Psoas muscle (tissue), 8 donors: Measurements from ENCODE around the gene TUSC2. TPM values are rescaled to one million over a fixed set of nuclear protein-coding genes. Genes with fewer than 3 reads are reported as not detected.

Experiments used
- ATAC-seq, 4 donors: fragments of 200-7000 bp; cut with Tn5 transposase; one replicate each; pipeline ENCODE4 v1.9.1; 2020; ENCODE audit warnings: moderate library complexity in 3 of 4, mild to moderate bottlenecking in 2 of 4
- DNase-seq, 2 donors: peaks; one replicate each; pipeline ENCODE4 v3.0.0-alpha.2; 2020
- H3K27ac ChIP-seq: fragments of 200-600 bp; one replicate; pipeline ENCODE4 v1.8.0; 2022
- H3K27me3 ChIP-seq, 3 donors: fragments of 200-600 bp in 1 of 3; one replicate each; pipeline versions ENCODE4 v1.6.1 to v1.8.0; 2013 to 2022; ENCODE audit warnings: low read length in 2 of 3, mild to moderate bottlenecking in 2 of 3, moderate library complexity in 1 of 3; ENCODE audit not compliant: insufficient read depth in 3 of 3
- H3K36me3 ChIP-seq, 2 donors: fragments of 200-600 bp in 1 of 2; one replicate each; pipeline versions ENCODE4 v1.6.1 to v1.8.0; 2013 to 2022; ENCODE audit warnings: low read depth in 1 of 2, mild to moderate bottlenecking in 1 of 2, moderate library complexity in 1 of 2; ENCODE audit not compliant: insufficient read depth in 1 of 2
- H3K4me1 ChIP-seq: fragments of 200-600 bp; one replicate; pipeline ENCODE4 v1.8.0; 2022
- H3K4me3 ChIP-seq: fragments of 200-600 bp; one replicate; pipeline ENCODE4 v1.8.0; 2022; ENCODE audit warnings: mild to moderate bottlenecking
- H3K9me3 ChIP-seq: fragments of 200-600 bp; one replicate; pipeline ENCODE4 v1.8.0; 2022
- WGBS, 3 donors: extraction: QIAGEN DNeasy Blood & Tissue Kit; methylation state at CpG; one replicate each; pipeline versions ENCODE4 v1.1.6 to v1.1.7; 2013; 5-methylcytosine and 5-hydroxymethylcytosine counted together
- intact Hi-C, 2 donors: fragments of 100-400 bp; cut with DNase I; formaldehyde crosslinking; loops; one replicate each; pipeline versions ENCODE4 v1.11.0 to v1.14.2; 2022
- polyA plus RNA-seq, 3 donors: library from polyadenylated mRNA; stranded (reverse); fragments of 200-250 nt; gene quantifications; one replicate each; pipeline ENCODE4 v1.2.3, GENCODE V29; 2013
- total RNA-seq, 4 donors: library from RNA; stranded (reverse); fragmentation: NEBNext Ultra II Directional in 2 of 4; extraction: Animal tissue kit (Norgen Biotek cat#: 25700) in 2 of 4; gene quantifications; one replicate each; pipeline versions ENCODE4 v1.2.1 to v1.2.4, GENCODE V29; 2021 to 2023
- TF ChIP-seq, protein P1 (sequence below): fragments of 200-600 bp; IDR thresholded peaks from one replicate; pipeline ENCODE4 v1.8.0; 2022; ENCODE audit warnings: antibody characterized with exemption
- donor health status: healthy with polysubstance abuse.
- donor health status: DM: no; HTN: no; CAD: no; lungs with moderate emphysema.
- donor health status: Bipolar disorder and iron deficiency.
- donor health status: healthy.
- donor health status: DM: yes; HTN: yes; CAD: no.
- donor health status: DM: no; HTN: no; CAD: no.
- donor health status: DM: no; HTN: no; CAD: no.
- donor health status: DM: yes; HTN: yes; CAD: no.

The TUSC2 gene
- total and polyA plus RNA-seq, 7 donors: 31.5 to 100 (median 38.0) TPM

DNA sequence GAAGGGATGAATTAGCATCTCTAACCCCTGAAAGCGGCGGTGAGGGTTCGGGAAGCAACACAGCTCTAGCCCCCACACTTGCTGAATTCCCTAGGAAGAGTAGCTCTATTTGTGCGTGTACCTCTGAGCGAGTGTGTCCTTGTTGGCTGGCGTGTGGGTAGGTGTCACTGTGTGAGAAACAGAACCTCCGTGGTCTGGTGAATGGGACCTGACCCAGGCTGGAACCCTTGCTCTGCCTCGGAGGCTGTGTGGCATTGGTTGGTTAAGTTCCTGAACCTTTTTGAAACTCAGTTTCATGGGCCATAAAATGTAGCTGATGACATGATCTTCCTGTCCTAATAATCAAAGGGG is 31.7 kb upstream of the TUSC2 start:
- H3K27me3 ChIP-seq: no peaks in the 10 kb centered on the region
- peaks cover 0 to 25% of the 10 kb centered on the region in 2 donors for H3K36me3 ChIP-seq
- peaks cover 37% of the 10 kb centered on the region for H3K4me1 ChIP-seq
- WGBS, 3 donors: 25 to 29% (median 28%) methylated on average over 8 of the region's 8 CpGs
- peak overlapping the region; percentile 36 for H3K27ac ChIP-seq
- TF ChIP-seq, protein P1, sequence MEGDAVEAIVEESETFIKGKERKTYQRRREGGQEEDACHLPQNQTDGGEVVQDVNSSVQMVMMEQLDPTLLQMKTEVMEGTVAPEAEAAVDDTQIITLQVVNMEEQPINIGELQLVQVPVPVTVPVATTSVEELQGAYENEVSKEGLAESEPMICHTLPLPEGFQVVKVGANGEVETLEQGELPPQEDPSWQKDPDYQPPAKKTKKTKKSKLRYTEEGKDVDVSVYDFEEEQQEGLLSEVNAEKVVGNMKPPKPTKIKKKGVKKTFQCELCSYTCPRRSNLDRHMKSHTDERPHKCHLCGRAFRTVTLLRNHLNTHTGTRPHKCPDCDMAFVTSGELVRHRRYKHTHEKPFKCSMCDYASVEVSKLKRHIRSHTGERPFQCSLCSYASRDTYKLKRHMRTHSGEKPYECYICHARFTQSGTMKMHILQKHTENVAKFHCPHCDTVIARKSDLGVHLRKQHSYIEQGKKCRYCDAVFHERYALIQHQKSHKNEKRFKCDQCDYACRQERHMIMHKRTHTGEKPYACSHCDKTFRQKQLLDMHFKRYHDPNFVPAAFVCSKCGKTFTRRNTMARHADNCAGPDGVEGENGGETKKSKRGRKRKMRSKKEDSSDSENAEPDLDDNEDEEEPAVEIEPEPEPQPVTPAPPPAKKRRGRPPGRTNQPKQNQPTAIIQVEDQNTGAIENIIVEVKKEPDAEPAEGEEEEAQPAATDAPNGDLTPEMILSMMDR: no peak
- peak in 2 of 4 donors; percentile 1 to 3 for ATAC-seq
- H3K9me3 ChIP-seq: no peaks in the 10 kb centered on the region
- no peak for DNase-seq
- intact Hi-C loops: no loop called here
- H3K4me3 ChIP-seq: peak overlapping the region; percentile 82

DNA sequence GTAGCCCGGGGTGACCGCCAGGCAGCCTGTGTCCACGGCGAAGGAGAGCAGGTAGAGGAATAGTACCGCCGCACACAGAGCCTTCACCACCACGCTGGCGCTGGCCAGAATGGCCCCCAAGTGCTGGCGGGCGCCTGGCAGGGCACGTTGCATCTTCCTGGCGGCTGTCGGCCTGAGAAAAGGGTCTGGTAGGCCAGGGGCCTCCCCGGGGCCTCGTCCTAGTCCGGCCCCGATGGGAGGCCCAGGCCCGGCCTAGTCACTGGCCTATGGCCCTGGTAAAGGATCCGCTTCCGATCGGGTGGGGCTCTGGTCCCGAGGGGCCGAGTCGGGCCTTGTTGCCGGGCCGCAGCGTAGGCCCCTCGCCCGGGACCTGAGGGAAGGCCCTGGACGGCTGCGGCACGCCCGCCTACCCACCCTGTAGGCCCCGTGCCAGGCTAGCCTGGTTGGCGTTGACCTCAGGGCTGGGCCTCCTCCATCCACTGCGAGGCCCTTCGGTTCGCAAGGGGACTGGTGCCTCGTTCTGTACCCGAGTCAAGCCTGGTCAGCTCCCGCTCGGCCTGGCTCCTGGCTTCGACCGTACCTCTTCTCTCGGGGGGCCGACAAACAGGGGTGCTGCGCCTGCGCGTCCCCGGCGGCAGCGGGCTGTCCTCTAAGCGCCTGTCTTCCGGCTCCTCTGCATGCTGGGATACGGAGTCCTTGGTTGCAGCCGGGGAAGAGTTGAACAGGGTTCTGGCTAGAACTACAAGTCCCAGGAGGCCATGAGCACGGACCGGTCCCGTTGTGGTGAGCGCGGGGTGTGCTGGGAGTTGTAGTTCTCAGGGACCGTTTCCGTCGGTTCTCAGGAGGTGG is 31.1 kb upstream of the TUSC2 start, which contains the start of gene TMEM115:
Gene TMEM115, minus strand, starts transcription at position 611 of the 849 bp plus-strand sequence. Its CDS starts 458 bp downstream, at position 153.
- WGBS, 3 donors: 0 to 1% (median 1%) methylated on average over 53 to 64 of the region's 64 CpGs
- Histone ChIP-seq H3K27me3 (no peaks in the 10 kb centered on the region), H3K27ac (peak within 1 kb of the TSS; percentile 95), H3K9me3 (no peaks in the 10 kb centered on the region), H3K4me1 (peaks cover 37% of the 10 kb centered on the region), H3K36me3 (peaks cover 0 to 31% of the 10 kb centered on the region in 2 donors), H3K4me3 (peak within 1 kb of the TSS; percentile 82)
- TF ChIP-seq, protein P1: no peak
- ATAC-seq: peak; percentile 96 to 98 (median 96)
- intact Hi-C loops: no loop called here
- DNase-seq: peak; percentile 96 to 98

DNA sequence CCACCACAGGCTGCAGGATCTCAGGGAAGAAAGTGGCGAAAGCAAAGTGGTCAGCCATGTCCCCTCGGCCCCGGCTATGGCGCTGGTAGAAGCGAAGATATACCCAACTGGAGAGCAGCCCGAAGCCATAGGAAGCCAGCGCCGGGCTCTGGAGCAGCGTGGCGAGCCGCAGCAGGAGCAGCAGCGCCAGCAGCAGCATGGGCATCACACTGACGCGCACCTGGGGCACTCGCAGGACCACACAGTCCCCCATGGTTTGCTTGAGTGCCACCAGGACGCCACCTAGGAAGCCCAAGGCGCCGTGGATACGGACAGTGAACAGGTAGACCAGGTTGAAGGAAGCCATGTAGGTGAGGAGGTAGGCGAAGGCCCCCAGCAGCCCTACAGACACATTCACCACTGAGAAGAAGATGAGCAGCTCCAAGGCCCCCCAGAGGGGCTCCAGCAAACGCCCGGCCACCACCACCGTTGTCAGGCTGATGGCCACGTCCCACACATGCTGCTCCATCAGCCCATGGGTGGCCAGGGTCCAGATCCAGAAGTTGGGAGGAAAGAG is 30.4 kb upstream of the TUSC2 start:
- 39 to 45% (median 41%) methylated on average over 23 to 24 of the region's 24 CpGs for WGBS, 3 donors
- H3K4me3 ChIP-seq: peak overlapping the region; percentile 82
- peak overlapping the region; percentile 95 for H3K27ac ChIP-seq
- H3K4me1 ChIP-seq: peaks cover 44% of the 10 kb centered on the region
- TF ChIP-seq, protein P1: no peak
- peaks cover 4 to 38% of the 10 kb centered on the region in 2 donors for H3K36me3 ChIP-seq
- ATAC-seq: no peak
- intact Hi-C loops: no loop called here
- no peak for DNase-seq
- H3K27me3 ChIP-seq: no peaks in the 10 kb centered on the region
- H3K9me3 ChIP-seq: no peaks in the 10 kb centered on the region

DNA sequence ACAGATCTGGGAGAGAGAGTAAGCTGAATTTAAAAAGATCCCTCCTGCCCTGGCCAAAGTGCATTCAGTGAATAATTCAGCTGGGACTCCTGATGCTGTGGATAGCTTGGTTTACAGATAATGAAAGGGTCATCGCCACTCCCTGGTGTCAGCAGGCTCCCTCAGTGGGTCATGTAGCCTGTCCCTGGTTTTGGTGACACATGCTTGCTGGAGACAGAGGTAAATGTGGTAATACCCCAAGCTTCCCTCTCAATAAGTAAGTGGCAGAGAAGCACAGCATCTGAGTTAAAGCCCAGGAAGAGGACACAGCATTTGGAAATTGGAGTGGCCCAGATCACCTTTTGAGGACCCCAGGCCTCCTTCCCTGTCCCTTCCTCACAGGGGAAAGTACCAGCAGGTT is 29.5 kb upstream of the TUSC2 start:
- Histone ChIP-seq H3K36me3 (peaks cover 5 to 47% of the 10 kb centered on the region in 2 donors), H3K4me1 (peaks cover 46% of the 10 kb centered on the region)

More for the DNA sequence above, 29.5 kb upstream of the TUSC2 start:
- ATAC-seq (no peak), DNase-seq (no peak)
- Histone ChIP-seq H3K27ac (peak overlapping the region; percentile 95), H3K4me3 (peak overlapping the region; percentile 82), H3K9me3 (no peaks in the 10 kb centered on the region), H3K27me3 (no peaks in the 10 kb centered on the region)
- WGBS, 3 donors: 41 to 90% (median 53%) methylated on average over 1 of the region's 1 CpG
- TF ChIP-seq, protein P1: no peak
- intact Hi-C loops: no loop called here
